Keratinocyte (primary cell): ENCODE measurements around the gene HELB. TPM values are rescaled to one million over a fixed set of nuclear protein-coding genes. Genes with fewer than 3 reads are reported as not detected.
"Not testable (repeated sequence)": the region's sequence is repeated elsewhere in the genome, so short reads cannot be mapped to it uniquely, and the experiment has no call there.

Experiments
- DNase-seq: peaks from one replicate; pipeline ENCODE4 v3.0.0-alpha.2; 2011; ENCODE audit warnings: low read depth, missing footprints, low spot score
- FAIRE-seq: peaks from 2 replicates; lab custom pipeline; 2011; peaks lifted over from hg19 to GRCh38; lab: Jason Lieb, UNC
- H2AFZ ChIP-seq: 2 replicates; pipeline ENCODE4 v1.6.0; 2012; ENCODE audit warnings: low read length, control low read depth, inconsistent platforms; ENCODE audit not compliant: control insufficient read depth
- H3K27ac ChIP-seq: 2 replicates; pipeline ENCODE4 v1.5.1; 2011; ENCODE audit warnings: low read length; ENCODE audit not compliant: control insufficient read depth, insufficient read depth
- H3K27me3 ChIP-seq: 3 replicates; pipeline ENCODE4 v1.6.0; 2011; ENCODE audit warnings: low read length; ENCODE audit not compliant: control insufficient read depth, insufficient read depth; ENCODE audit errors: extremely low read depth
- H3K36me3 ChIP-seq, 2 experiments: 2 replicates in 1 of 2; 3 replicates in 1 of 2; pipeline ENCODE4 v1.5.1; 2011; ENCODE audit warnings: low read length in 2 of 2, mild to moderate bottlenecking in 1 of 2; ENCODE audit not compliant: control insufficient read depth in 2 of 2, insufficient read depth in 2 of 2; ENCODE audit errors: extremely low read depth in 1 of 2
- H3K4me1 ChIP-seq: 3 replicates; pipeline ENCODE4 v1.5.1; 2011; ENCODE audit warnings: low read length; ENCODE audit not compliant: control insufficient read depth, insufficient read depth; ENCODE audit errors: extremely low read depth
- H3K4me2 ChIP-seq: 3 replicates; pipeline ENCODE4 v1.6.0; 2011; ENCODE audit warnings: low read depth, low read length; ENCODE audit not compliant: control insufficient read depth, insufficient read depth; ENCODE audit errors: extremely low read depth
- H3K4me3 ChIP-seq, 3 experiments: fragments of 200-600 bp in 1 of 3; sonication (generic) in 1 of 3; 2 replicates in 2 of 3; 3 replicates in 1 of 3; pipeline ENCODE4 v1.5.1; 2011 to 2016; ENCODE audit warnings: low read length in 3 of 3, mild to moderate bottlenecking in 3 of 3, control low read depth in 2 of 3, inconsistent platforms in 1 of 3, low read depth in 1 of 3, mixed read lengths in 1 of 3, mixed run types in 1 of 3, moderate library complexity in 1 of 3; ENCODE audit not compliant: control insufficient read depth in 2 of 3, insufficient read depth in 2 of 3; ENCODE audit errors: extremely low read depth in 1 of 3
- H3K79me2 ChIP-seq: 2 replicates; pipeline ENCODE4 v1.6.0; 2012; ENCODE audit warnings: low read length; ENCODE audit not compliant: control insufficient read depth, insufficient read depth
- H3K9ac ChIP-seq: 3 replicates; pipeline ENCODE4 v1.6.0; 2011; ENCODE audit warnings: low read length; ENCODE audit not compliant: control insufficient read depth, insufficient read depth; ENCODE audit errors: extremely low read depth
- H3K9me1 ChIP-seq: 3 replicates; pipeline ENCODE4 v1.6.0; 2011; ENCODE audit warnings: low read length; ENCODE audit not compliant: control insufficient read depth, insufficient read depth; ENCODE audit errors: extremely low read depth
- H3K9me3 ChIP-seq: 2 replicates; pipeline ENCODE4 v1.5.1; 2012; ENCODE audit warnings: low read depth, low read length; ENCODE audit not compliant: control insufficient read depth
- H4K20me1 ChIP-seq: 3 replicates; pipeline ENCODE4 v1.6.0; 2011; ENCODE audit warnings: low read length; ENCODE audit not compliant: control insufficient read depth, insufficient read depth; ENCODE audit errors: extremely low read depth
- EZH2 ChIP-seq: IDR thresholded peaks from one replicate; pipeline ENCODE4 v1.6.1; 2012; ENCODE audit warnings: inconsistent platforms, mild to moderate bottlenecking, low read length, moderate library complexity
- dilution Hi-C: fragments of 300-500 bp; cut with MboI; formaldehyde crosslinking; loops from one replicate; pipeline ENCODE4 v1.7.0; 2020; ENCODE audit warnings: low sequenced_read_pairs; ENCODE audit not compliant: extremely low pct_ligation_motif_present
- polyA plus RNA-seq, 5 experiments: library from polyadenylated mRNA; depleted of rRNA in 3 of 5; stranded (reverse) in 3 of 5; stranded (forward) in 1 of 5; unstranded in 1 of 5; fragments of >200 nt; gene quantifications; 1 replicate in 1 of 5; 2 replicates in 3 of 5; 3 replicates in 1 of 5; pipeline versions ENCODE4 v1.2.1 to v1.2.3, GENCODE V29; 2011 to 2012; ENCODE audit warnings: missing spikeins in 2 of 5, low read depth in 1 of 5, low replicate concordance in 1 of 5
- TF ChIP-seq, protein P1 (sequence below), 3 experiments: IDR thresholded peaks in 1 of 3; conservative IDR thresholded peaks in 1 of 3; optimal IDR thresholded peaks in 1 of 3; 2 replicates in 2 of 3; 3 replicates in 1 of 3; pipeline versions ENCODE3 to v1.5.1; 2011; ENCODE audit warnings: low read length in 3 of 3, mild to moderate bottlenecking in 3 of 3, moderate library complexity in 2 of 3, control low read depth in 1 of 3, inconsistent platforms in 1 of 3; ENCODE audit not compliant: insufficient read depth in 2 of 3; ENCODE audit errors: extremely low read depth in 1 of 3

HELB gene
- polyA plus RNA-seq, 1 donor (not counting 4 experiments of a cell fraction or from before 2014, with no cell fraction given): 1.8 TPM

DNA sequence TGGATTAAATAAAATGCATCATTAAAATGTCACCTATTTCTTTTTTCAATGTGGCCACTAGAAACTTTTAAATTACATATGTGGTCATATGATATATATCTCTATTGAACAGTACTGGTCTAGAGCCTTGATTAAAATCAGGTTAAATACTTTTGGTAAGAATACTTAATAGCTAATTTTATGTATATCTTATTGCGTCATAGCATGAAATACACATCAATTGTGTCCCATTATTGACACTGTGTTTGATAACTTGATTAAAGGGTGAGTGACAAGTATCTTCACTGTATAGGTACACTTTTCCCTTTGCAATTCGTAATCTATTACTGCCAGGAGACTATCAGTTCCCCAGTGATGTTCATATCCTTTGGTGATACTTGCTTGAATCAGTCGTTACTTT, 4.4 kb upstream of the HELB start:
- H3K27me3 ChIP-seq: peaks cover 8% of the 10 kb centered on the region
- H3K4me3 ChIP-seq: no peak overlapping the region
- no peaks in the 10 kb centered on the region for H3K9me1 ChIP-seq
- H3K9ac ChIP-seq: no peak overlapping the region
- H2AFZ ChIP-seq: no peak overlapping the region
- FAIRE-seq (no peak), DNase-seq (no peak)
- H3K9me3 ChIP-seq: no peaks in the 10 kb centered on the region
- TF ChIP-seq, protein P1, sequence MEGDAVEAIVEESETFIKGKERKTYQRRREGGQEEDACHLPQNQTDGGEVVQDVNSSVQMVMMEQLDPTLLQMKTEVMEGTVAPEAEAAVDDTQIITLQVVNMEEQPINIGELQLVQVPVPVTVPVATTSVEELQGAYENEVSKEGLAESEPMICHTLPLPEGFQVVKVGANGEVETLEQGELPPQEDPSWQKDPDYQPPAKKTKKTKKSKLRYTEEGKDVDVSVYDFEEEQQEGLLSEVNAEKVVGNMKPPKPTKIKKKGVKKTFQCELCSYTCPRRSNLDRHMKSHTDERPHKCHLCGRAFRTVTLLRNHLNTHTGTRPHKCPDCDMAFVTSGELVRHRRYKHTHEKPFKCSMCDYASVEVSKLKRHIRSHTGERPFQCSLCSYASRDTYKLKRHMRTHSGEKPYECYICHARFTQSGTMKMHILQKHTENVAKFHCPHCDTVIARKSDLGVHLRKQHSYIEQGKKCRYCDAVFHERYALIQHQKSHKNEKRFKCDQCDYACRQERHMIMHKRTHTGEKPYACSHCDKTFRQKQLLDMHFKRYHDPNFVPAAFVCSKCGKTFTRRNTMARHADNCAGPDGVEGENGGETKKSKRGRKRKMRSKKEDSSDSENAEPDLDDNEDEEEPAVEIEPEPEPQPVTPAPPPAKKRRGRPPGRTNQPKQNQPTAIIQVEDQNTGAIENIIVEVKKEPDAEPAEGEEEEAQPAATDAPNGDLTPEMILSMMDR (optimal IDR thresholded peaks at IDR 0.05 in 1 of 3, IDR thresholded peaks at IDR 0.05 in 1 of 3, conservative IDR thresholded peaks at IDR 0.05 in 1 of 3; ENCODE audit: extremely low read depth in 1 of 3, insufficient read depth in 2 of 3, low read length in 3 of 3): no peak
- TF ChIP-seq EZH2: no peak
- H3K36me3 ChIP-seq: no peaks in the 10 kb centered on the region
- H4K20me1 ChIP-seq: no peaks in the 10 kb centered on the region
- no peak overlapping the region for H3K27ac ChIP-seq
- dilution Hi-C loops: no loop called here
- H3K4me2 ChIP-seq: no peak overlapping the region
- no peaks in the 10 kb centered on the region for H3K4me1 ChIP-seq
- H3K79me2 ChIP-seq: no peaks in the 10 kb centered on the region

- Histone ChIP-seq H4K20me1 (no peaks in the 10 kb centered on the region), H2AFZ (peak overlapping the region; percentile 100), H3K9me3 (no peaks in the 10 kb centered on the region), H3K9ac (peak overlapping the region; percentile 95), H3K36me3 (no peaks in the 10 kb centered on the region), H3K4me3 (peak overlapping the region; percentile 86 to 98 (median 92)), H3K4me1 (no peaks in the 10 kb centered on the region), H3K4me2 (peak overlapping the region; percentile 86), H3K27ac (peak overlapping the region; percentile 93), H3K9me1 (no peaks in the 10 kb centered on the region), H3K27me3 (peaks cover 8% of the 10 kb centered on the region), H3K79me2 (no peaks in the 10 kb centered on the region)
- no peak for TF ChIP-seq EZH2
- TF ChIP-seq, protein P1 (optimal IDR thresholded peaks at IDR 0.05 in 1 of 3, IDR thresholded peaks at IDR 0.05 in 1 of 3, conservative IDR thresholded peaks at IDR 0.05 in 1 of 3; ENCODE audit: extremely low read depth in 1 of 3, insufficient read depth in 2 of 3, low read length in 3 of 3): no peak
- FAIRE-seq (no peak), DNase-seq (no peak)
- dilution Hi-C loops: no loop called here
Measured at GRCh38 chr12:66302827-66303169, 505 bp downstream of the HELB start.

- H3K9me1 ChIP-seq, H3K79me2 ChIP-seq, H2AFZ ChIP-seq, H3K4me1 ChIP-seq, dilution Hi-C loops, H3K9ac ChIP-seq, H3K9me3 ChIP-seq, H4K20me1 ChIP-seq, H3K27me3 ChIP-seq, FAIRE-seq, DNase-seq, H3K36me3 ChIP-seq, H3K27ac ChIP-seq: not testable (repeated sequence)
- Histone ChIP-seq H3K4me2 (peak overlapping the region; percentile 86), H3K4me3 (peak overlapping the region in 2 of 3 experiments; percentile 92 to 98)
Measured at GRCh38 chr12:66303316-66303804, 1.1 kb downstream of the HELB start.
